Thymus (tissue), 11 donors: Measurements from ENCODE around the gene DNAJC9. TPM values are rescaled to one million over a fixed set of nuclear protein-coding genes. Genes with fewer than 3 reads are reported as not detected.

Experiments used
- DNase-seq, 9 donors: peaks; one replicate each; pipeline ENCODE4 v3.0.0-alpha.2; 2013; ENCODE audit warnings: low spot score in 9 of 9, low read depth in 6 of 9, missing footprints in 1 of 9
- H3K27ac ChIP-seq, 2 donors: one replicate each; pipeline ENCODE4 v1.5.1; 2013; ENCODE audit warnings: control low read depth in 1 of 2, low read depth in 1 of 2, low read length in 1 of 2, mild to moderate bottlenecking in 1 of 2, moderate library complexity in 1 of 2
- H3K27me3 ChIP-seq, 2 donors: one replicate each; pipeline ENCODE4 v1.5.1; 2013; ENCODE audit warnings: low read length in 1 of 2; ENCODE audit not compliant: control insufficient read depth in 2 of 2, insufficient read depth in 1 of 2
- H3K36me3 ChIP-seq, 2 donors: one replicate each; pipeline ENCODE4 v1.5.1; 2013; ENCODE audit warnings: low read length in 1 of 2, mild to moderate bottlenecking in 1 of 2, moderate library complexity in 1 of 2; ENCODE audit not compliant: control insufficient read depth in 2 of 2, insufficient read depth in 2 of 2
- H3K4me1 ChIP-seq, 2 donors: one replicate each; pipeline ENCODE4 v1.5.1; 2013; ENCODE audit warnings: low read length in 2 of 2; ENCODE audit not compliant: control insufficient read depth in 2 of 2, insufficient read depth in 2 of 2
- H3K4me3 ChIP-seq, 2 donors: one replicate each; pipeline ENCODE4 v1.5.1; 2013; ENCODE audit warnings: low read length in 2 of 2, control low read depth in 1 of 2, mild to moderate bottlenecking in 1 of 2
- H3K9me3 ChIP-seq, 2 donors: one replicate each; pipeline ENCODE4 v1.5.1; 2013; ENCODE audit warnings: low read length in 1 of 2, mild to moderate bottlenecking in 1 of 2; ENCODE audit not compliant: control insufficient read depth in 2 of 2, insufficient read depth in 1 of 2
- WGBS: extraction: QIAGEN DNeasy Blood & Tissue Kit; methylation state at CpG from one replicate; pipeline ENCODE4 v1.1.7; 2013; 5-methylcytosine and 5-hydroxymethylcytosine counted together
- polyA plus RNA-seq: library from polyadenylated mRNA; stranded (reverse); fragments of 200-250 nt; gene quantifications from one replicate; pipeline ENCODE4 v1.2.3, GENCODE V29; 2013
- total RNA-seq: library from RNA; stranded (reverse); fragments of 120-200 nt; gene quantifications from one replicate; pipeline ENCODE4 v1.2.4, GENCODE V29; 2013
- donor health status: healthy.

The DNAJC9 gene
- total and polyA plus RNA-seq, 2 donors, result 21.6 to 48.7 TPM

DNA sequence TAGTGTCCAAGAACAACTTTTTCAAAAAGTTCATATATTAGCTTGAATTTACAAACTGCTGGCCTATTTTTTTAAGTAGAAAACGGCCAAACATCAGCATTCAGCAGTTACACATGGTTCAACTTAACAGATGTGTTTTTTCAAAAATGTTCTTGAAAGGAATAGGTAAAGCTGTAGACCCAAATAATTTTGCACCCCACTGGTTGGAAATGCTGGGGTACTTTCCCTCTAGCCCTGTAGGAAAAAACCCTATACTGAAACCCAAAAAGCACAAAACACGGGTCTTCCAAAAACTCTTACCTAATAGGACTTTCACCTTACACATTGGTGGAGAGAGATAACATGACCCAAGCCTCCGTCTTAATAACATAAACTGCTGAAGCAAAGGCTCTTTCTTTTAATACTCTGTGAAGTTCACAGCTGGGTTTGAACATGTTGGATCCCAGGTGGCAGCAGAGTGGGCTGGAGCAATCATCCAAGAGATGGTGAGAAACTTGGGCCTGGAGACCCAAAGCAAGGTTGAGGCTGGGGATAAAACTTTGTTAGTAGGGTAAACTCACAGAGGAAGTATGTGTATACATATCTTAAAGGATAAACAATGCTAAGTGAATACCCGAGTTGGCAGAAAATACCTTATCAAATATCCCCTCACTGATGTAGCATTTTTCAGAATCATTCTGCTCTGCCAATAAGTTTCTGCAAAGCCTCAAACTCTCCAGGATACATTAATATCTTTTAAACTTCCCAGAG is 629 bp upstream of the DNAJC9 start:
- no peak for DNase-seq
- no peaks in the 10 kb centered on the region for H3K27me3 ChIP-seq
- H3K4me3 ChIP-seq, result peak overlapping the region; percentile 77 to 80
- WGBS, result 64% methylated on average over 4 of the region's 4 CpGs
- peaks cover 14 to 43% of the 10 kb centered on the region in 2 donors for H3K36me3 ChIP-seq
- H3K27ac ChIP-seq, result peak overlapping the region; percentile 93 to 94
- no peaks in the 10 kb centered on the region for H3K9me3 ChIP-seq
- H3K4me1 ChIP-seq, result peaks cover 19 to 33% of the 10 kb centered on the region in 2 donors

DNA sequence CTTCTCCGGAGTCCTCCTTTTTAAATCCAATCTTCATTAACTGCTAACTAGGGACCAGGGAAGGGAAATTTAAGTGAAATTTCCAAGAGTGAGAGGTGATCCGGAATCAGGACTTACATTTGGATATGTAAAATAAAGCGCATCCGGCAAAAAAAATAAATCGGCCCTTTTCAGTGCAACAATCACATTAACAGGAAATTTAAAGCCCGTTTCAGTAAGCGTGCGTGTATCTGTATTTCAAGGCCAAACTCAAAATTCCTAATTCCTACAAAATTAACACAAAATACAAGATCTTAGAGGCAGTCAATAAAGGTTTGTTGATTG is 771 bp downstream of the DNAJC9 start:
- no peak for DNase-seq
- Histone ChIP-seq H3K27ac (peak overlapping the region; percentile 93 to 94), H3K27me3 (no peaks in the 10 kb centered on the region), H3K4me1 (peaks cover 15 to 27% of the 10 kb centered on the region in 2 donors), H3K36me3 (peaks cover 15 to 54% of the 10 kb centered on the region in 2 donors), H3K9me3 (no peaks in the 10 kb centered on the region), H3K4me3 (peak overlapping the region; percentile 77 to 80)
- WGBS, result 7% methylated on average over 8 of the region's 8 CpGs

GRCh38 chr10:73244866-73245477 is 2.1 kb downstream of the DNAJC9 start:
- peak overlapping the region; percentile 33 to 36 for H3K27ac ChIP-seq
- peaks cover 22 to 58% of the 10 kb centered on the region in 2 donors for H3K36me3 ChIP-seq
- DNase-seq, result peak in 2 of 9 donors; percentile 26 to 51
- no peaks in the 10 kb centered on the region for H3K9me3 ChIP-seq
- no peaks in the 10 kb centered on the region for H3K27me3 ChIP-seq
- H3K4me1 ChIP-seq, result peaks cover 15 to 22% of the 10 kb centered on the region in 2 donors
- H3K4me3 ChIP-seq, result peak overlapping the region; percentile 6 to 80
- 33% methylated on average over 8 of the region's 8 CpGs for WGBS

- Histone ChIP-seq H3K9me3 (no peaks in the 10 kb centered on the region), H3K36me3 (peaks cover 42 to 86% of the 10 kb centered on the region in 2 donors), H3K4me1 (peaks cover 3 to 8% of the 10 kb centered on the region in 2 donors), H3K27me3 (no peaks in the 10 kb centered on the region), H3K4me3 (no peak overlapping the region), H3K27ac (no peak overlapping the region)
- DNase-seq, result no peak
- WGBS, result 97% methylated on average over 2 of the region's 2 CpGs
Observed at GRCh38 chr10:73239908-73240307, 7.1 kb downstream of the DNAJC9 start.

DNA sequence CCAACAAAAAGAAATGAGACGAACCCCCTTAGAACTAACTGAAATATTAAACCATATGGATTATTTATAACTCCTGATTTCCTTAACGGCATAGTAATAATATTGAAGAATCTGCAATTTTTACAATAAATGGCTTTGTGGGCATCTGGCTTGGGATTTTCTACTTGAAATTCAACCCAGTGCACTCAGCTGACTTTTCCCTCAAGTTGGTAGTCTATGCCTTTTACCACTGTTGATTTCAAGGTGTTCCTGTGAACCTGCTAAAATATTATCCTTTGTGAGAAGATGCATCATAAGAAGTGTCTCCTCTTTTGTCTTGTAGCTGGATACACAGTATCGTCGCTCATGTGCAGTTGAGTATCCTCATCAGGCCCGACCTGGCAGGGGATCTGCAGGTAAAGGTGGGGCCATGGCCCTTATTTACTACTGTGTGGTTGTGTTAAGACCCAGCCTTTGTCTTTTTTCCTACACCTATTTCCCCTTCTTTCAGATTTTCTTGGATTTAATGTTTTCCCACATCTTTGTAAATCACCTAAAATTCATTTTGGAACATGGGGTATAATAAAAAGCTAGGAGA is 8.0 kb downstream of the DNAJC9 start:
- H3K9me3 ChIP-seq, result no peaks in the 10 kb centered on the region
- no peak for DNase-seq
- H3K27me3 ChIP-seq, result no peaks in the 10 kb centered on the region
- H3K4me1 ChIP-seq, result peaks cover 0 to 2% of the 10 kb centered on the region in 2 donors
- no peak overlapping the region for H3K4me3 ChIP-seq
- no peak overlapping the region for H3K27ac ChIP-seq
- 97% methylated on average over 5 of the region's 5 CpGs for WGBS
- peaks cover 48 to 82% of the 10 kb centered on the region in 2 donors for H3K36me3 ChIP-seq

DNA sequence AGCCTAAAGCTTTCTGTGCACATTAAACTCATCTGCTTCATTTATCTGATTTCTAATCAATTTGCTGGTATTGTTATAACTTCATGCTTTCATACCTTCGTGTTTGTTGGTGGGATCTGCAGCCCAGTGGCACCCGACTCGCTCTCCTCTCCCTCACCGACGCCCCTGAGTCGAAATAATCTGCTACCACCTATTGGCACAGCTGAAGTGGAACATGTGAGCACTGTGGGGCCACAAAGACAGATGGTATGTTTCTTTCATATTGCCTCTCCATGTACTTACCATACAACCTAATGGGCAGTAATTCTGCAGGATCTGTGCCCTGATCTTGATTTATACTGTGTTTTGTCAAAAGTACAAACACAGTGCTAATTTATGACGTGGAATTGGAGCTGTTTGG is 12.4 kb downstream of the DNAJC9 start:
- H3K4me1 ChIP-seq, result no peaks in the 10 kb centered on the region
- no peaks in the 10 kb centered on the region for H3K9me3 ChIP-seq
- H3K27me3 ChIP-seq, result no peaks in the 10 kb centered on the region
- no peak overlapping the region for H3K4me3 ChIP-seq
- no peak overlapping the region for H3K27ac ChIP-seq
- H3K36me3 ChIP-seq, result peaks cover 33 to 68% of the 10 kb centered on the region in 2 donors
- no peak for DNase-seq
- WGBS, result 98% methylated on average over 7 of the region's 7 CpGs

GRCh38 chr10:73233883-73234282 is 13.2 kb downstream of the DNAJC9 start:
- no peaks in the 10 kb centered on the region for H3K4me1 ChIP-seq
- no peak for DNase-seq
- no peak overlapping the region for H3K27ac ChIP-seq
- peaks cover 29 to 62% of the 10 kb centered on the region in 2 donors for H3K36me3 ChIP-seq
- H3K4me3 ChIP-seq, result no peak overlapping the region
- WGBS, result 98% methylated on average over 2 of the region's 2 CpGs
- H3K9me3 ChIP-seq, result no peaks in the 10 kb centered on the region
- H3K27me3 ChIP-seq, result no peaks in the 10 kb centered on the region

GRCh38 chr10:73232887-73233286 is 14.2 kb downstream of the DNAJC9 start:
- no peak overlapping the region for H3K4me3 ChIP-seq
- no peaks in the 10 kb centered on the region for H3K4me1 ChIP-seq
- peaks cover 26 to 53% of the 10 kb centered on the region in 2 donors for H3K36me3 ChIP-seq
- H3K9me3 ChIP-seq, result no peaks in the 10 kb centered on the region
- H3K27ac ChIP-seq, result no peak overlapping the region
- WGBS, result 96% methylated on average over 8 of the region's 8 CpGs
- H3K27me3 ChIP-seq, result no peaks in the 10 kb centered on the region
- DNase-seq, result no peak

DNA sequence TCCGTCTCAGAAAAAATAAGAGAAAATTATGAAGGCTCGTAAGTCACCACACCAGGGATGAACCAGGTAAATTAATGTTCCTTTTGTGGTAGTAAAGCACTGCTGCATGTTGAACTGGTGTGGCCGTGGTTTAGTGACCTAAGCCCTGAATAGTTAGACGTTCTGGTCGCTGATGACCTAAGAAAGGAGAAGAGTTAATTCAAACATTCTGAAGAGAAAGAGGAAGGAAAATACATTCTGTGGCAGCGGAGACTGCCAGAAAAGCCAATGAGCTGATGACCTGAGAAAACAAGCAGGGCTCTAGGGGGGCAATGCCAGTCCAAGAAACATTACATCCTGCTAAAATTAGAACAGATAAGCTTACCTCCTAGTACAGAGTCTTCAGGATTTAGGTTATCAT is 17.5 kb downstream of the DNAJC9 start:
- Histone ChIP-seq H3K4me1 (no peaks in the 10 kb centered on the region), H3K27me3 (no peaks in the 10 kb centered on the region), H3K9me3 (no peaks in the 10 kb centered on the region), H3K4me3 (no peak overlapping the region), H3K27ac (no peak overlapping the region), H3K36me3 (peaks cover 10 to 28% of the 10 kb centered on the region in 2 donors)
- no peak for DNase-seq
- WGBS, result 64% methylated on average over 6 of the region's 6 CpGs
